Spleen (tissue), 7 donors: ENCODE data around the gene TAS1R1.

Experiments
- CTCF ChIP-seq, 11 experiments: fragments of 200-600 bp in 7 of 11; fragments of 450-650 bp in 4 of 11; sonication (generic) in 4 of 11; IDR thresholded peaks in 8 of 11; conservative IDR thresholded peaks in 3 of 11; 1 replicate in 7 of 11; 2 replicates in 4 of 11; pipeline versions ENCODE4 v1.4.0 to v1.8.0; 2016 to 2021; ENCODE audit warnings: antibody characterized with exemption in 11 of 11, inconsistent platforms in 4 of 11, mild to moderate bottlenecking in 1 of 11
- POLR2AphosphoS5 ChIP-seq, 3 donors: sonication (generic); formaldehyde crosslinking; IDR thresholded peaks; one replicate each; pipeline ENCODE4 v1.5.1; 2017; ENCODE audit warnings: antibody characterized with exemption in 3 of 3
- donor health status: DM: no; HTN: no; CAD: no; lungs with moderate emphysema.
- donor health status: DM: no; HTN: no; CAD: no.
- donor health status: DM: no; HTN: no; CAD: no.

DNA sequence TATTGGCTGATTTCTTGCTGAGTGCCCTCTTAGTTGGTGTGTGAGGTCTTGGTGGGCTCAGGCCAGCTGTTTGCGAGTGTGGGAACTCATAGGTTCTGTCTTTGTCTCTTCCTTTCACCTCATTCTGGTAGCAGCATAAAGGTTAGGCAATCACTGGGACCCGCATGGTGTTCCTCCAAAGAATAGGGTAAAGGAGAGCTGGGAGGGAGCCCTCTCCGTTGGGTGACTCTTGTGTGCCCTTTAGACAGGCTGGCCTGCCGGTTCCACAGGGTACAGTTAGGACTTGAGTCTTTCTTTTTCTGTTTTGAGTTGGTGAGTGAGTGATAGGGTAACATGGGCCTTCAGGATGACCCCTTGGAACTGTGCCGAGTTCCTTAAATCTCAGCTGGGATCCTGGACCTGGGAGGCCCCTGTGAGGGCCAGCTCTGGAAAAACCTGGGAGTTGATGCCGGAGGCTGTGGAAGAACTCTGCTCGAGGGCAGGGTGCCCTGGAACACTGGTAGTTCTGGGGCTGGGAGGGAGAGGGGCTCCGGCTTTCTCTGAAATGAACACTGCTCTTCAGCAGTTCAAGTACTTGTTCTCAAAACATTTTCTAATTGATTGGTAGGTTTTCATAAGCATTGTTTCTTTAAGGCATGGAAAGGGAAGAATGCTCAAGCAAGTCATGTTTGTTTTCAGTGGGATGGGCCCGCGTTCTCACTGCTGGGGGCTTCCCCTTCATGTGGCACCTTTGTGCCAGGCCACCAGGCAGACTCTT lies 67.5 kb downstream of the TAS1R1 start:
- TF ChIP-seq POLR2AphosphoS5 (IDR thresholded peaks at IDR 0.05) = no peak
- TF ChIP-seq CTCF (IDR thresholded peaks at IDR 0.05 in 8 of 11, conservative IDR thresholded peaks at IDR 0.05 in 3 of 11) = no peak
